GM12892 (cell line): ENCODE data around the gene FBXO21.

Experiments used
- POLR2A ChIP-seq: IDR thresholded peaks from 2 replicates; pipeline ENCODE4 v1.6.1; 2011; ENCODE audit warnings: low read depth, low read length, control low read depth
- POLR2AphosphoS5 ChIP-seq: IDR thresholded peaks from 2 replicates; pipeline ENCODE4 v1.6.1; 2011; ENCODE audit warnings: low read depth, low read length, control low read depth
- TAF1 ChIP-seq: IDR thresholded peaks from 2 replicates; pipeline ENCODE4 v1.6.1; 2011; ENCODE audit warnings: low read depth, mild to moderate bottlenecking, control low read depth, low read length, borderline replicate concordance

GRCh38 chr12:117124421-117125271 is 65.6 kb downstream of the FBXO21 start:
- TF ChIP-seq TAF1 (no peak), POLR2A (no peak), POLR2AphosphoS5 (no peak)
